ENCODE measurements around the gene C6orf15. TPM values are rescaled to one million over a fixed set of nuclear protein-coding genes. Genes with fewer than 3 reads are reported as not detected.

C6orf15 gene
- total and polyA plus RNA-seq, 4 donors, result not detected

DNA sequence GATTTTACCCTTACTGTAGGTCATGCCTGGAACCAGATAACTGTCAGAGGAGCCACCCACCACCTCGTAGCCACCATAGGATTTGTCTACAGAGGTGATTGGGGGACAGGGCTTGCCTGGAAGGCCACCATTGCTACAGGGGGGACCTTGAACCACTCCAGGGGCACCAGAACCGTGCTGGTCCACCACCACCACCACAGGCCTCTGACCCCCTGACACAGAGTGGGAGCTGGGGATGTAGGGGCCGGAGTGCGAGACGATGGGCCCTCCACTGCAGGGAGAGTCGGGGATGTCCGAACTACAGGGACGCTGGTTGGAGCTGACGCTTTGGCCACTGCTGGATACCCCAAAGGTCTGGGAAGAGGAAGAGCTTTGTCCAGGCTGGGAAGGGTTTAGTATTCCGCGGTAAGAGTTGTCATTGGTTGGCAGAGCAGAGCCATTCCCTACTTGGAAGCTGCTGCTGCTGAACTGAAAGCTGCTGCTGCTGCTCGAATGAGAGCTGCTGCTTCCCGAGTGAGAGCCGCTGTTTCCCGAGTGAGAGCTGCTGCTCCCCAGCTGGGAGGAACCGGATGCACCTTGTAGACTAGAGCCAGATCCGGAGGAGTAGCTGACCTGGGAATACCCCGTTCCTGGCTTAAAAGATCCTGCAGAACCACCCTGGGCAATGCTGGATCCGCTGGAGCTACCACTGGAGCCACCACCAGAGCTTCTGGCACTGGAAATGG is 4.4 kb upstream of the C6orf15 start (continued):
- TF ChIP-seq, protein P1, sequence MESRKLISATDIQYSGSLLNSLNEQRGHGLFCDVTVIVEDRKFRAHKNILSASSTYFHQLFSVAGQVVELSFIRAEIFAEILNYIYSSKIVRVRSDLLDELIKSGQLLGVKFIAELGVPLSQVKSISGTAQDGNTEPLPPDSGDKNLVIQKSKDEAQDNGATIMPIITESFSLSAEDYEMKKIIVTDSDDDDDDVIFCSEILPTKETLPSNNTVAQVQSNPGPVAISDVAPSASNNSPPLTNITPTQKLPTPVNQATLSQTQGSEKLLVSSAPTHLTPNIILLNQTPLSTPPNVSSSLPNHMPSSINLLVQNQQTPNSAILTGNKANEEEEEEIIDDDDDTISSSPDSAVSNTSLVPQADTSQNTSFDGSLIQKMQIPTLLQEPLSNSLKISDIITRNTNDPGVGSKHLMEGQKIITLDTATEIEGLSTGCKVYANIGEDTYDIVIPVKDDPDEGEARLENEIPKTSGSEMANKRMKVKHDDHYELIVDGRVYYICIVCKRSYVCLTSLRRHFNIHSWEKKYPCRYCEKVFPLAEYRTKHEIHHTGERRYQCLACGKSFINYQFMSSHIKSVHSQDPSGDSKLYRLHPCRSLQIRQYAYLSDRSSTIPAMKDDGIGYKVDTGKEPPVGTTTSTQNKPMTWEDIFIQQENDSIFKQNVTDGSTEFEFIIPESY (IDR thresholded peaks at IDR 0.05), result no peak
- TF ChIP-seq EGR1 (IDR thresholded peaks at IDR 0.05; ENCODE audit: low read depth in 2 of 2) (no peak), HNF4A (conservative IDR thresholded peaks at IDR 0.05) (no peak)
- TF ChIP-seq, protein P2, sequence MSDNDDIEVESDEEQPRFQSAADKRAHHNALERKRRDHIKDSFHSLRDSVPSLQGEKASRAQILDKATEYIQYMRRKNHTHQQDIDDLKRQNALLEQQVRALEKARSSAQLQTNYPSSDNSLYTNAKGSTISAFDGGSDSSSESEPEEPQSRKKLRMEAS (IDR thresholded peaks at IDR 0.05), result no peak

DNA sequence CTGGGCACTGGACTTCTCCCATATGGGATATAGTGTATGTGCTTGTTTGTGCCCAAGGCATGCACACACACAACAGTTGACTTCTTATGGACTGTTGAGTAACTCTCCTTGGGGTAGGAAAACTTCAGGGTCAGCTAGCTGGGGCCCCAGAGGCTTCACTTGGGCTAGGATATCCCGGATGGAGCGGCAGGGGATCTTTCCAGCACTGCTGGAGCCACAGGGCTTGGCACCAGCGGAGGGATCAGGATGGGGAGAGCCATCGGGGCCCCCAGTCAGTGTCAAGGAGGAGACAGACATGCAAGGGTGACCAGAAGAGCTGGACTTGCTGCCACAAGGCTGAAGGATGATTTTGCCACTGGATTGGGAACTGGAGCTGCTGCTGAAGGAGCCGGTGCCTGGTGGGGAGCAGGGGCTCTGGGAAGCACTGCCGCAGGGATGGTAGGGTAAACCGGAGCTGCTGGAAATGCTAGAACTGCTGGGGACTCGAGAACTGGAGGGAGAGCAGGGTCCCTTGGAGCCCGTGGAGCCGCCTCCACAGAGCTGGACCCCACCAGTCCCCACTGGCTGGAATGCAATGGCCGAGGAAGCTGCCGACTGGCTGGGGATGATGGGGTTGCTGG is 3.7 kb upstream of the C6orf15 start:
- DNase-seq (ENCODE audit: low spot score), result no peak
- WGBS, result 84% methylated on average over 12 of the region's 12 CpGs
- H3K27ac ChIP-seq (ENCODE audit: low read depth in 1 of 2, low read length in 2 of 2), result no peak overlapping the region
- no peaks in the 10 kb centered on the region for H3K9me3 ChIP-seq (ENCODE audit: control insufficient read depth in 4 of 4, low read length in 3 of 4)
- H3K27me3 ChIP-seq (ENCODE audit: control insufficient read depth in 4 of 4, insufficient read depth in 4 of 4, low read length in 3 of 4), result no peaks in the 10 kb centered on the region
- H3K36me3 ChIP-seq (ENCODE audit: control insufficient read depth in 4 of 4, insufficient read depth in 3 of 4, low read depth in 1 of 4, low read length in 3 of 4), result no peaks in the 10 kb centered on the region
- no peaks in the 10 kb centered on the region for H3K4me1 ChIP-seq (ENCODE audit: control insufficient read depth in 4 of 4, insufficient read depth in 4 of 4, low read length in 3 of 4)
- H3K4me3 ChIP-seq (ENCODE audit: low read depth in 1 of 3, low read length in 3 of 3), result no peak overlapping the region
- TF ChIP-seq, protein P1 (IDR thresholded peaks at IDR 0.05), result no peak
- no peak overlapping the region for H3K9ac ChIP-seq (ENCODE audit: low read depth in 1 of 2, low read length in 2 of 2)

DNA sequence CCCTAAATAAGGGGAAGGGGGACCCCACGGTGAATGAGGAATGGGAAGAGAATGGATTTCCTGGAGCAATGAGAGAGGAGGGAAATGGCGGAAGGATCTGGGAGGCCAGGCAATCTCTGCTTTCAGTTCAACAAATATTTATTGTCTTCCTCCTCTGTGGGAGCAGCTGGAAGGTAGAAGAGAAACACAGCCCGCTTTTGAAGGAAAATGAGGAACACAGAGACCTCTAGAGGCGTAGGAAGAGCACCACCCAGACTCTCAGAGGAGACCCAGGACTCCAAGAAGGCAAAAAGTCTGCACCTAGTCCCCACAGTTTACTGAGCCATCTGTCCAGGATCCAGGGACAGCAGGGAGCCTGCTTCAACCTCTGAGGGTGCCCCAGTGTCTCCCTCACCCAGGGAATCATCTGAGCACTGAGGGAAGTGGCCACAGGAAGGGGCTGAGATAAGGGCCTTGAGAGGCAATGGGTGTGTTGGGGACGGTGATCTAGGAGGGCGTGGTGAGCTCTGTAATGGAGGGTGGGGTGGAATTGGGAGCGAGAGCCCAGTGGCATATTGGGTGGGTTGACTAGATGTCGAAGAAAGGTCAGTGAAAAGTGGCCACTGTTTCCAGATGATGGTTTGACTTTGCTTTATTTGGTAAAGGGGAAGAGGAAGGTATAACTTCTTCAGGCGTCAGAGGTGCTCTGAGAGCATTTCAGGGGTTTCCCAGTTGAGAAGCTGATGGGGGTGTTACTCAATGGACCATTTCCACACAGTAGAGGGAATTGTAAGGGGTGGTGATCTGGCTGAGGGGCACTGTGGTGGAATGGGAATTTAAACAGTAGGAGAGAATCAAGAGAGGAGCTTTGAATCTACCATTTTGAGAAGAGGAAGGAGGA is 2.8 kb upstream of the C6orf15 start:
- Histone ChIP-seq H3K4me3 (ENCODE audit: low read depth in 1 of 3, low read length in 3 of 3) (no peak overlapping the region), H3K27ac (ENCODE audit: low read depth in 1 of 2, low read length in 2 of 2) (no peak overlapping the region), H3K9me3 (ENCODE audit: control insufficient read depth in 4 of 4, low read length in 3 of 4) (no peaks in the 10 kb centered on the region), H3K36me3 (ENCODE audit: control insufficient read depth in 4 of 4, insufficient read depth in 3 of 4, low read depth in 1 of 4, low read length in 3 of 4) (no peaks in the 10 kb centered on the region), H3K9ac (ENCODE audit: low read depth in 1 of 2, low read length in 2 of 2) (no peak overlapping the region), H3K27me3 (ENCODE audit: control insufficient read depth in 4 of 4, insufficient read depth in 4 of 4, low read length in 3 of 4) (peaks cover 0 to 2% (median 0%) of the 10 kb centered on the region in 4 donors), H3K4me1 (ENCODE audit: control insufficient read depth in 4 of 4, insufficient read depth in 4 of 4, low read length in 3 of 4) (no peaks in the 10 kb centered on the region)
- no peak for DNase-seq (ENCODE audit: low spot score)
- TF ChIP-seq RXRA (IDR thresholded peaks at IDR 0.05) (no peak), TAF1 (conservative IDR thresholded peaks at IDR 0.05) (no peak), RAD21 (IDR thresholded peaks at IDR 0.05) (no peak), HNF4A (conservative IDR thresholded peaks at IDR 0.05) (no peak)
- TF ChIP-seq, protein P1 (IDR thresholded peaks at IDR 0.05), result no peak
- TF ChIP-seq, protein P3, sequence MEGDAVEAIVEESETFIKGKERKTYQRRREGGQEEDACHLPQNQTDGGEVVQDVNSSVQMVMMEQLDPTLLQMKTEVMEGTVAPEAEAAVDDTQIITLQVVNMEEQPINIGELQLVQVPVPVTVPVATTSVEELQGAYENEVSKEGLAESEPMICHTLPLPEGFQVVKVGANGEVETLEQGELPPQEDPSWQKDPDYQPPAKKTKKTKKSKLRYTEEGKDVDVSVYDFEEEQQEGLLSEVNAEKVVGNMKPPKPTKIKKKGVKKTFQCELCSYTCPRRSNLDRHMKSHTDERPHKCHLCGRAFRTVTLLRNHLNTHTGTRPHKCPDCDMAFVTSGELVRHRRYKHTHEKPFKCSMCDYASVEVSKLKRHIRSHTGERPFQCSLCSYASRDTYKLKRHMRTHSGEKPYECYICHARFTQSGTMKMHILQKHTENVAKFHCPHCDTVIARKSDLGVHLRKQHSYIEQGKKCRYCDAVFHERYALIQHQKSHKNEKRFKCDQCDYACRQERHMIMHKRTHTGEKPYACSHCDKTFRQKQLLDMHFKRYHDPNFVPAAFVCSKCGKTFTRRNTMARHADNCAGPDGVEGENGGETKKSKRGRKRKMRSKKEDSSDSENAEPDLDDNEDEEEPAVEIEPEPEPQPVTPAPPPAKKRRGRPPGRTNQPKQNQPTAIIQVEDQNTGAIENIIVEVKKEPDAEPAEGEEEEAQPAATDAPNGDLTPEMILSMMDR (IDR thresholded peaks at IDR 0.05; ENCODE audit: low read depth, low read length, missing input control), result no peak
- TF ChIP-seq, protein P4, sequence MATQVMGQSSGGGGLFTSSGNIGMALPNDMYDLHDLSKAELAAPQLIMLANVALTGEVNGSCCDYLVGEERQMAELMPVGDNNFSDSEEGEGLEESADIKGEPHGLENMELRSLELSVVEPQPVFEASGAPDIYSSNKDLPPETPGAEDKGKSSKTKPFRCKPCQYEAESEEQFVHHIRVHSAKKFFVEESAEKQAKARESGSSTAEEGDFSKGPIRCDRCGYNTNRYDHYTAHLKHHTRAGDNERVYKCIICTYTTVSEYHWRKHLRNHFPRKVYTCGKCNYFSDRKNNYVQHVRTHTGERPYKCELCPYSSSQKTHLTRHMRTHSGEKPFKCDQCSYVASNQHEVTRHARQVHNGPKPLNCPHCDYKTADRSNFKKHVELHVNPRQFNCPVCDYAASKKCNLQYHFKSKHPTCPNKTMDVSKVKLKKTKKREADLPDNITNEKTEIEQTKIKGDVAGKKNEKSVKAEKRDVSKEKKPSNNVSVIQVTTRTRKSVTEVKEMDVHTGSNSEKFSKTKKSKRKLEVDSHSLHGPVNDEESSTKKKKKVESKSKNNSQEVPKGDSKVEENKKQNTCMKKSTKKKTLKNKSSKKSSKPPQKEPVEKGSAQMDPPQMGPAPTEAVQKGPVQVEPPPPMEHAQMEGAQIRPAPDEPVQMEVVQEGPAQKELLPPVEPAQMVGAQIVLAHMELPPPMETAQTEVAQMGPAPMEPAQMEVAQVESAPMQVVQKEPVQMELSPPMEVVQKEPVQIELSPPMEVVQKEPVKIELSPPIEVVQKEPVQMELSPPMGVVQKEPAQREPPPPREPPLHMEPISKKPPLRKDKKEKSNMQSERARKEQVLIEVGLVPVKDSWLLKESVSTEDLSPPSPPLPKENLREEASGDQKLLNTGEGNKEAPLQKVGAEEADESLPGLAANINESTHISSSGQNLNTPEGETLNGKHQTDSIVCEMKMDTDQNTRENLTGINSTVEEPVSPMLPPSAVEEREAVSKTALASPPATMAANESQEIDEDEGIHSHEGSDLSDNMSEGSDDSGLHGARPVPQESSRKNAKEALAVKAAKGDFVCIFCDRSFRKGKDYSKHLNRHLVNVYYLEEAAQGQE (IDR thresholded peaks at IDR 0.05), result no peak
- 60% methylated on average over 9 of the region's 9 CpGs for whole genome bisulfite sequencing
